ENCODE results near the gene ODAD2. TPM values are rescaled to one million over a fixed set of nuclear protein-coding genes. Genes with fewer than 3 reads are reported as not detected.

Gene ODAD2
- total RNA-seq, 1 donor from 2014 or later = 0.80 TPM

- ATAC-seq (no peak), DNase-seq (ENCODE audit: low spot score) (no peak)
- intact Hi-C loops (cut with DNase I) = no loop called here
These were observed 197.6 kb downstream of the ODAD2 start for GRCh38 chr10:27801171-27801785.

GRCh38 chr10:27799046-27799445, 199.8 kb downstream of the ODAD2 start:
- ATAC-seq (no peak), DNase-seq (ENCODE audit: low spot score) (no peak)
- intact Hi-C loops (cut with DNase I) = no loop called here

- no peak for ATAC-seq
- intact Hi-C loops (cut with DNase I) = no loop called here
- no peak for DNase-seq (ENCODE audit: low spot score)
These were observed 204.7 kb downstream of the ODAD2 start for GRCh38 chr10:27794157-27794556.

GRCh38 chr10:27792216-27792615, 206.7 kb downstream of the ODAD2 start:
- intact Hi-C loops (cut with DNase I) = no loop called here
- ATAC-seq = no peak
- no peak for DNase-seq (ENCODE audit: low spot score)

GRCh38 chr10:27784272-27784671, 214.6 kb downstream of the ODAD2 start:
- DNase-seq (ENCODE audit: low spot score) (no peak), ATAC-seq (no peak)
- intact Hi-C loops (cut with DNase I) = no loop called here

- DNase-seq (ENCODE audit: low spot score) (no peak), ATAC-seq (no peak)
- intact Hi-C loops (cut with DNase I) = no loop called here
These were observed 215.2 kb downstream of the ODAD2 start for GRCh38 chr10:27783660-27784059.

- DNase-seq (ENCODE audit: low spot score) = no peak
- ATAC-seq = peak; percentile 62
- intact Hi-C loops (cut with DNase I) = no loop called here
These were observed 219.3 kb downstream of the ODAD2 start for GRCh38 chr10:27779462-27780015.

GRCh38 chr10:27774831-27775230, 224.0 kb downstream of the ODAD2 start:
- intact Hi-C loops (cut with DNase I) = no loop called here
- no peak for ATAC-seq
- DNase-seq (ENCODE audit: low spot score) = no peak

GRCh38 chr10:27771231-27771630, 227.6 kb downstream of the ODAD2 start:
- no peak for DNase-seq (ENCODE audit: low spot score)
- ATAC-seq = no peak
- intact Hi-C loops (cut with DNase I) = no loop called here

GRCh38 chr10:27770181-27770580, 228.7 kb downstream of the ODAD2 start:
- intact Hi-C loops (cut with DNase I) = no loop called here
- ATAC-seq (no peak), DNase-seq (ENCODE audit: low spot score) (no peak)
